Loucy (cell line): ENCODE measurements around the gene PCK1.

Source experiments
- CTCF ChIP-seq: fragments of 200-600 bp; sonication (generic); conservative IDR thresholded peaks from 2 replicates; pipeline ENCODE4 v1.5.1; 2014; ENCODE audit warnings: mild to moderate bottlenecking, antibody characterized with exemption, low read length
- EZH2phosphoT487 ChIP-seq: fragments of 200-600 bp; IDR thresholded peaks from 2 replicates; pipeline ENCODE4 v1.6.1; 2018; ENCODE audit warnings: antibody characterized with exemption, mild to moderate bottlenecking, moderate library complexity, borderline replicate concordance

- no peak for TF ChIP-seq CTCF
- TF ChIP-seq EZH2phosphoT487: no peak
Observed at GRCh38 chr20:57567471-57568079, 6.7 kb downstream of the PCK1 start.
